ENCODE results near the gene PRLH.
"Not testable (repeated sequence)": the region's sequence is repeated elsewhere in the genome, so short reads cannot be mapped to it uniquely, and the experiment has no call there.

The PRLH gene

DNA sequence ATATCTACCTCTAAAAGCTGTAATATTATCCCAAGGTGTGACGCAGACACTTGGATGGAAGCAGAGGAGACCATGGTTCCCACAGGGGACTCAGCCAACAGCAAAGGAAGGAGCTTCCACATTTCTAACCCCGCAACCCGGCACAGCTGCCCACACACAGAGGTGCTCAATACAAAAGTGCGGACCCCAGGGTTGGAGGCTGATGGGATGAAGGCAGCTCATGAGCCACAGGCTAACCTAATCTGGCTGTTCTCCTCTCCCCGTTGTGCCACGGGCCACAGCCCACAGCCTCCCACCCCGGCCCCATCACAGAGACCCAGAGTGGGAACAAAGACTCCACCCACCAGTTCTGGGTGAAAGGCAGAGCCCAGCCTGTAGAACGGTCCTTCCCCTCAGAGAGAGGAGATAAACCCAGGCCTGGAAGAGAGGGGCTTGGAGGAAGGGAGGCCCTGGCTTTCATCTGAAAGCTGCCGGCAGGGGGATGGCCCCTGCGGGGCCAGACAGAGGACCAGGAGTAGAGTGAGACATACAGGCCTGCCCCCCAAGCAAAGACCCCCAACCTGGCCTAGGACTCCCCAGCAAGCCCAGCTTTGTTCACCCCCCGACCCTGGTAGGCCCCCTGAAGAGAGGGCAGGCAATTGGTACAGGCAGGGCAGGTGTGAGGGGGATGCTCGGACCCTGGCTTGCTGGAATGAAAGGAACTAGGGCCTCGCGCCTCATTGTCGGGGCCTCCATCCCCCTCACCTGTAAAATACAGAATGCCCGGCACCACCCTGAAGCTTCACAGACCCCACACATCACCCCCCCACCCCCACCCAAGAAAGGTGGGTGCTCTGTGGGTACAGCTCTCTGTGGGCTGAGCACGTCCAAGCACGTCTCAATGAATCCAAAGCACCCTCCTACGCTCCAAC, 17.3 kb downstream of the PRLH start:
- DNase-seq, result no peak

DNA sequence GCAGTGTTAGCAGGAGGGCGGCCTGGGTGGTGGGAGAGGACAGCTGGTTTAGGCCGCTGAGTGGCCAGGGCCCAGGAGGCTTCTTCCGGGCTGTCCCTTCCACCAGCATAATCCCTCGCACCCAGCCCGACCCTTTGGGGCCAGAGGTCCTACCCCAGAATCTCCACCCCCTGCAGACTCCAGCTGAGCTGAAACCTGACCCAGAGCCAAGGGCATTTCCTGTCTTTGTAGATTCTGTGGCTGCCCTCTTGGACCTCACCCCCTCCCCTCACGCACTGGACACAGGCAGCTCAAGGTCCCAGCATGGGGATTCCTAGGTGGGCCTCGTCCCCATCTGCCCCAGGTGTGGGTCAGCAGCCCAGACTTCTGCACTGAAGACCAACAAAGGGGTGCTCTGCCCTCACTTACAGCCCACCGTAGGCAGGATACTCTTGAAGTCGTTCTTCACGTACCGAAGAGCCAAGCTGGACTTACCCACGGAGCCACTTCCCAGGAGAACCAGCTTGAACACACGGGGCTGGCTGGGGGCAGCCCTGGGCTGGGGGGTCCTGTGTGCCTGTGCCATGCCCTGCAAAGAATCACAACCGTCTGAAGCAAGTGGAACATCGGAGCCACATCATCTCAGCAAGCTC, 19.3 kb downstream of the PRLH start:
- no peak for DNase-seq

DNA sequence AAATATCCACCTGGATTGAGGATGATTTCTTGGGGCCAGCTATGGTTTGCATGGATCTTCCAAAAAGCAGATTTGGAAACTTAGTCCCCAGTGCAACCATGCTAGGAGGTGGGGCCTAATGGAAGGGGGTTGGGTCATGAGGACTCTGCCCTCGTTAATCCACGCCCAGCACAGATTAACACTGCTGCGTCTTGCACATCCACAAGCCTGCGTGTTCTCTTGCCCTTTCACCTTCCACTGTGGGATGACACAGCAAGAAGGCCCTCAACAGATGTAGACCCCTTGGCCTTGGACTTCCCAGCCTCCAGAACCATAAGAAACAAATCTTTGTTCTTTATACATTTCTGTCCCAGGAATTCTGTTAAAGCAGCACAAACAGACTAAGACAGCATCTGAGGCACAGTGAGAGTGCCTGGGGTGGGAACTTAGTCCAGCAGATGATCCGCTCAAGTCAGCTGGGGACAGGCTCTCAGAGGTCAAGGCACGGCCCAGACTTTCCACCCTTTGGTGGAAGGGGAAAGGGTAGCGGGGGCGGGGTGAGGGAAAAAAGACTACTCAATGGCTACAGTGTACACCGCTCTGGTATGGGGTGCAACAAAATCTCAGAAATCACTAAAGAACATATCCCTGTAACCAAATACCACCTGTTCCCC, 21.8 kb downstream of the PRLH start:
- DNase-seq, result no peak

- DNase-seq, result no peak
Observed at GRCh38 chr2:237590272-237591140, 24.1 kb downstream of the PRLH start, which contains the start of gene RAB17. TSS of gene RAB17 (minus strand) at chr2:237590734. CDS start at chr2:237586154, 4,580 bp downstream.

GRCh38 chr2:237591141-237591881, 24.9 kb downstream of the PRLH start:
- DNase-seq, result peak; percentile 93

GRCh38 chr2:237592425-237592980, 26.1 kb downstream of the PRLH start:
- DNase-seq, result no peak

- no peak for DNase-seq
Observed at GRCh38 chr2:237593036-237593435, 26.7 kb downstream of the PRLH start.

DNA sequence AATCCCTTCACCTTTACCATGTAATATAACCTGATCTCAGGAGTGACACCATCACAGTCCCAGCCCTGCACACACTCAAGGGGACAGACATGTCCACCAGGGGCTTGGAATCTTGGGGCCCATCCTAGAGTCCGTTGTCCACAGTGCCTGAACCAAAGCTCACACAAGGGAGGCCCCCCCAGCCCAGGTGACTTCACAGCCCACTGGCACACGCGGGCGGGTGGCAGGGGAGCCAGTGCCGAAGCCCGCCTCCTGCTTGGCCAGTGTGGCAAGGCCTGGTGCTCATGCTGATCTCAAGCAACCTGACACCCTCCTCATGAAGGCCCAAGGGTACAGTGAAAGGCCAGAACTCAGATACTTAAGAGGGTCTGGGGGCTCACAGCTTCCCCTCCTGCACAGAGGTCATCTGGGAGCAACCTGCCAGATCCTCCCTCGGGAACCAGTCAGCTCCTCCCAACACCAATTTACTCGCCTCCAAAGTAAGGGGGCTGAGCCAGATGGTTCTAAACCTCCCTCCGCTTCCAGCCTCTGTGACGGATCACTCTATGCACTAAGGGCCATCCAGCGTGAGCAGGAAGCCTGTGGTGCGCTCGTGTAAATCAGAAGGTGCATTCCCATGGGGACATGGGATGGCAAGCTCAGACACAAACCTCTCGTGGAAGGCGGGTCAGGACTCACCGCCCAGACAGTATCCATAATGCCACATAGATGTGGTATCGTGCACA, 27.4 kb downstream of the PRLH start:
- no peak for DNase-seq

- no peak for DNase-seq
Observed at GRCh38 chr2:237594514-237594871, 28.1 kb downstream of the PRLH start.

- DNase-seq, result not testable (repeated sequence)
Observed at GRCh38 chr2:237595829-237596519, 29.6 kb downstream of the PRLH start.

GRCh38 chr2:237596520-237597195, 30.3 kb downstream of the PRLH start:
- DNase-seq, result no peak

DNA sequence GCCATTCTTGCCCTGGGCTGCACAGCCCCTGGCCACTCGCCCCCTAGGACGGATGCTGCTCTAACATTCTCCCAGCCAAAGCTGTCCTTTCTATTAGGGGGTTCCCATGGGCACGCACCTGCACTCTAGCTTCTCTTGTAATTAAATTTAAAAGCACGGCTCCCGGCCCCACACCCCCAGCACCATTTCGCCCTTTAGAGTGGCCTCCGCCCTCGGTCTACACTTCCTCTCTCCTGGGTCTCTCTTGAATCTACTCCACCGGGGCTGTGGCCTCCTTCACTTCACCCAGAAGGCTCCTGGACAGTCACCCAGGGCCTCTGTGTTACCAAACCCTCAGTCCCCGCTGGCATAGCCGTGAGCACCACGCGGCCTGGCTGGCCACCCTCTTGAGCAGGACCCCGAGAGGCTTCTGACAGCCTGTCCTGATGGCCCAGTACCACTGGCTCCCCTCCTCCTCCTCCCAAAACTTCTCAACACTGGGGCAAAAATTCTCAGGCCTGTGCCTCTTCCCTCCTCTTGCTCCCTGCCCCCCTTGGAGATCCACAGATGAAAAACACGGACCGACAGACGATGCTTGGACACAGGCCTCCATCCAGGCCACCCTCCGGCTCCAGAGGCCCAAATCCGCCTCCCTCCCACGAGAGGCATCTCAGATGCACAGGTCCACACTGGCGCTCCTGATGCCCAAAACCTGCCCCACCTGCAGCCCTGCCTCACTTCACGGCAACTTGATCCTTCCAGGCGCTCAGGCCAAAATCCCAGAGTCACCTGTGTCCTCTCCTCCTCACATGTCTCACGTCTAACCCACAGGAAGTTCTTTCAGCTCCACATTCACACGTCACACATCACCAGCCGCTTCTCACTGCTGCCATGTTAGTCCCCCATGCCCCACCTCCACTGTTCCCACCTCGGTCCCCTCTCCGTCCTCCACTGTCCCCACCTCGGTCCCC, 31.1 kb downstream of the PRLH start:
- DNase-seq, result no peak

DNA sequence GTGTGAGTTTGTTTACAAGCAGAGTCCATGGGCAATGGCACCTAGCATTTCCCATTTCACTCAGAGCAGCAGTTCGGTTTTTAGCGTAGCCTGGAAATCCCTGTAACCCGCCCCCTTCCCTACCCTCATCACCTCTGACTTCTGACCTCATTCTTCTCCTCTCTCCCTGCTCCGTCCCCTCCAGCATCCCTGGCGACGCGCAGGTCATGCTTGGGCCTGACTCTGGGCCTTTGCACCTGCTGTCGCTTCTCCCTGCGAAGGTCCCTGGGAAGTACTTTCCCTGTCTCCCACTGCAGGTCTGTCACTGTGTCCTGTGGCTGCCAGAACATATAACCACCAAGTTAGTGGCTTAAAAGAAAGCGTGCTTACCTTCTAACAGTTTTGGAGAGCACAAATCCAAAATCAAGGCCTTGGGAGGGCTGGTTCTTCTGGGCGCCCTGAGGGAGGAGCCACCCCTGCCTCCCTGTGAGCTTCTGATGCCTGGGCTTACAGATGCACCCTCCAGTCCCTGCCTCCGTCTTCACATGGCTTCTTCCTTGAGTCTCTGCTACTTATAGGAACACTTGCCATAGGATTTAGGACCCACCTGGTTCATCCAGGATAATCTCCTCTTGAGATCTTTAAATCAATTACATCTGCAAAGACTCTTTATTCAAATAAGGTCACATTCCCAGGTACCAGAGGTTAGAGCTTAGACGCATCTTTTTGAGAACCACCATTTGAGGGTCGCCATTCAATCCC, 32.3 kb downstream of the PRLH start:
- no peak for DNase-seq

DNA sequence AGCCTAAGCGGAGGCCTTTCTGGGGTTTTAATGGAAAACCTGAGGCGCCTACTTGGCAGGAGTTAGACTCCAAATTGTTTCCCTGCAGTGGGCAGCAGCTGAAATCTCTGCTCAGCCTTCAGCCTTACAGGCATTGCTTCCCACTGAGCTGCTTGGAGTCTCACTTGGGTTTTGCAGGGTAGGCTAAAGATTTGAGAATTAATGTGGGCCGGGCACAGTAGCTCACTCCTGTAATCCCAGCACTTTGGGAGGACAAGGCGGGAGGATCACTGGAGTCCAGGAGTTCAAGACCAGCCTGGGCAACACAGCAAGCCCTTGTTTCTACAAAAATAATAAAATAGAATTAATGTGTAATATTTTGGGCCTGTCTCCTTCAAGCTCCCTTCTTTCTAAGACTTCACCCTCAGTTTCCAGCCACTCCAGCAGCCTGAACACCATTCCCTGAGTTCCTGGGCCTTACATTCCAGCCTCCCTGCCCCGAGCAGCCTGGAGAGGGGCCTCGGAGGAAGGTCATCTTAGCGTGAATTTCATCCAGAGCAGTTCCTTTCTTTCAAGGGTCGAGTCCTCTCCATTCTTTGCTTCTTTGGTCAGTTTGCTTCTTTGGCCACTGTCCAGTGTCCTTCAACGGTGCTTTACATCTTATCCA, 33.2 kb downstream of the PRLH start:
- no peak for DNase-seq

- DNase-seq, result peak; percentile 39
Observed at GRCh38 chr2:237600205-237600846, 34.0 kb downstream of the PRLH start.

- DNase-seq, result no peak
Observed at GRCh38 chr2:237601453-237602116, 35.2 kb downstream of the PRLH start.

All from inflammatory macrophage treated with lipopolysaccharide for 4 hours (primary cell).